ENCODE results near the gene ALDOA.

DNA sequence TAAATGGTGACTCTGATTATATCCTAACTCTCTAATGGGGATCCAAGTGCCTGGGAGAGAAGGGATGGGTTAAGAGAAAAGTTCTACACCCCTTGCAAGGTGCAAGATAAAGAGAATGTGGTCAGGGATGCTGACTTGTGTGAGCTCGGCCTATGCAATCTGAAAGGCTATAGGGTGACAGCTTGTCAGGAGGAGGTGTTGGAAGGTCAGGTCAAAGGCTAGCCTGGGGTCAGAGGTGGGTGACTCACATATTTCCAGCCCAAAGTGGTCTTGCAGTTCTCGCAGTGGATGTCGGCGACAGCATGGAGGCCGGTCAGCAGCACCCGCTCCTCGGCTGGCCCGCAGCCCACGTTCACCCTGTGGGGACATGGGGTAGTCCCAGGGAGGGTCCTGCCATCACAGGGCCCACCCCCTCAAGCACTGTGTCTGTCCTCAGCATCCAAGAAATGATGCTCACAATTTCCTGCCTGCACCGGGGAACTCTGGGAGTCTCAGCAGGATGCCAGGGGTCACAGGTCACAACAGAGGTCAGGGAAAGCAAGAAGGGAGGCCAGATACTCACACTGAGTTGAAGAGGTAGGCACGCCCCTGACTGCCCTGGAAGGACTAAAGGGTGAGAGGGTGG is 29.1 kb downstream of the ALDOA start:
- TF ChIP-seq, protein P1, sequence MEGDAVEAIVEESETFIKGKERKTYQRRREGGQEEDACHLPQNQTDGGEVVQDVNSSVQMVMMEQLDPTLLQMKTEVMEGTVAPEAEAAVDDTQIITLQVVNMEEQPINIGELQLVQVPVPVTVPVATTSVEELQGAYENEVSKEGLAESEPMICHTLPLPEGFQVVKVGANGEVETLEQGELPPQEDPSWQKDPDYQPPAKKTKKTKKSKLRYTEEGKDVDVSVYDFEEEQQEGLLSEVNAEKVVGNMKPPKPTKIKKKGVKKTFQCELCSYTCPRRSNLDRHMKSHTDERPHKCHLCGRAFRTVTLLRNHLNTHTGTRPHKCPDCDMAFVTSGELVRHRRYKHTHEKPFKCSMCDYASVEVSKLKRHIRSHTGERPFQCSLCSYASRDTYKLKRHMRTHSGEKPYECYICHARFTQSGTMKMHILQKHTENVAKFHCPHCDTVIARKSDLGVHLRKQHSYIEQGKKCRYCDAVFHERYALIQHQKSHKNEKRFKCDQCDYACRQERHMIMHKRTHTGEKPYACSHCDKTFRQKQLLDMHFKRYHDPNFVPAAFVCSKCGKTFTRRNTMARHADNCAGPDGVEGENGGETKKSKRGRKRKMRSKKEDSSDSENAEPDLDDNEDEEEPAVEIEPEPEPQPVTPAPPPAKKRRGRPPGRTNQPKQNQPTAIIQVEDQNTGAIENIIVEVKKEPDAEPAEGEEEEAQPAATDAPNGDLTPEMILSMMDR (IDR thresholded peaks at IDR 0.05), result no peak
- TF ChIP-seq POLR2A (IDR thresholded peaks at IDR 0.05), result no peak

Data from uterus (tissue), 2 donors.